Astrocyte (in vitro differentiated cells and primary cell): ENCODE results near the gene HLA-DQB2. TPM values are rescaled to one million over a fixed set of nuclear protein-coding genes. Genes with fewer than 3 reads are reported as not detected.

ENCODE experiments used
- DNase-seq: peaks from one replicate; pipeline ENCODE4 v3.0.0-alpha.2; 2010; ENCODE audit warnings: low read depth
- FAIRE-seq: peaks from 2 replicates; lab custom pipeline; 2011; peaks lifted over from hg19 to GRCh38; lab: Jason Lieb, UNC
- H2AFZ ChIP-seq: 2 replicates; pipeline ENCODE4 v1.6.0; 2012; ENCODE audit warnings: low read depth, low read length, inconsistent platforms
- H3K27ac ChIP-seq: 2 replicates; pipeline ENCODE4 v1.5.1; 2011; ENCODE audit warnings: low read depth, low read length, inconsistent platforms
- H3K27me3 ChIP-seq: 2 replicates; pipeline ENCODE4 v1.6.0; 2011; ENCODE audit warnings: low read length, inconsistent platforms; ENCODE audit not compliant: insufficient read depth
- H3K36me3 ChIP-seq: 2 replicates; pipeline ENCODE4 v1.5.1; 2011; ENCODE audit warnings: low read length, inconsistent platforms; ENCODE audit not compliant: insufficient read depth
- H3K4me1 ChIP-seq: 2 replicates; pipeline ENCODE4 v1.5.1; 2011; ENCODE audit warnings: low read length, inconsistent platforms; ENCODE audit not compliant: insufficient read depth
- H3K4me2 ChIP-seq: 2 replicates; pipeline ENCODE4 v1.6.0; 2012; ENCODE audit warnings: low read length, inconsistent platforms
- H3K4me3 ChIP-seq: 2 replicates; pipeline ENCODE4 v1.5.1; 2011; ENCODE audit warnings: low read depth, mild to moderate bottlenecking, low read length, inconsistent platforms; ENCODE audit not compliant: insufficient read depth
- H3K79me2 ChIP-seq: 2 replicates; pipeline ENCODE4 v1.6.0; 2012; ENCODE audit warnings: mild to moderate bottlenecking, low read length, inconsistent platforms; ENCODE audit not compliant: insufficient read depth
- H3K9ac ChIP-seq: 2 replicates; pipeline ENCODE4 v1.6.0; 2012; ENCODE audit warnings: mild to moderate bottlenecking, low read length, inconsistent platforms
- H3K9me3 ChIP-seq: 2 replicates; pipeline ENCODE4 v1.5.1; 2012; ENCODE audit warnings: low read depth, mild to moderate bottlenecking, low read length, inconsistent platforms; ENCODE audit not compliant: insufficient read depth
- H4K20me1 ChIP-seq: 2 replicates; pipeline ENCODE4 v1.6.0; 2012; ENCODE audit warnings: low read length, inconsistent platforms; ENCODE audit not compliant: insufficient read depth
- H3K27ac Mint-ChIP-seq: one replicate; pipeline ENCODE4 v1.8.0; 2021; ENCODE audit warnings: mild to moderate bottlenecking, mixed read lengths; ENCODE audit not compliant: unreplicated experiment
- H3K27me3 Mint-ChIP-seq: one replicate; pipeline ENCODE4 v1.8.0; 2021; ENCODE audit warnings: low read depth, mixed read lengths; ENCODE audit not compliant: unreplicated experiment
- H3K36me3 Mint-ChIP-seq: one replicate; pipeline ENCODE4 v1.8.0; 2021; ENCODE audit warnings: low read depth, mixed read lengths; ENCODE audit not compliant: unreplicated experiment
- H3K4me1 Mint-ChIP-seq: one replicate; pipeline ENCODE4 v1.8.0; 2021; ENCODE audit warnings: low read depth, mixed read lengths; ENCODE audit not compliant: unreplicated experiment
- H3K4me3 Mint-ChIP-seq: one replicate; pipeline ENCODE4 v1.8.0; 2021; ENCODE audit warnings: mild to moderate bottlenecking, moderate library complexity, mixed read lengths; ENCODE audit not compliant: unreplicated experiment
- H3K9me3 Mint-ChIP-seq: one replicate; pipeline ENCODE4 v1.8.0; 2021; ENCODE audit warnings: mild to moderate bottlenecking, mixed read lengths; ENCODE audit not compliant: unreplicated experiment
- EZH2 ChIP-seq: IDR thresholded peaks from 2 replicates; pipeline ENCODE4 v1.6.1; 2012; ENCODE audit warnings: mild to moderate bottlenecking, low read length, inconsistent platforms; ENCODE audit not compliant: insufficient read depth
- total RNA-seq: library from RNA; stranded (reverse); gene quantifications from 2 replicates; pipeline ENCODE4 v1.2.1, GENCODE V29; 2021
- TF ChIP-seq, protein P1 (sequence below): IDR thresholded peaks from 2 replicates; pipeline ENCODE4 v1.5.1; 2011; ENCODE audit warnings: low read depth, mild to moderate bottlenecking, inconsistent platforms, low read length, moderate library complexity; ENCODE audit not compliant: insufficient read depth

Gene HLA-DQB2
- total RNA-seq, 1 donor from 2014 or later, result not detected

GRCh38 chr6:32796848-32797776 lies 33.8 kb upstream of the HLA-DQB2 start:
- no peaks in the 10 kb centered on the region for H4K20me1 ChIP-seq
- H3K9ac ChIP-seq, result peak overlapping the region; percentile 24
- no peaks in the 10 kb centered on the region for H3K4me1 ChIP-seq
- peak; percentile 19 for DNase-seq
- peaks cover 2% of the 10 kb centered on the region for H3K36me3 Mint-ChIP-seq
- H3K36me3 ChIP-seq, result no peaks in the 10 kb centered on the region
- peak overlapping the region; percentile 27 for H3K4me3 ChIP-seq
- no peaks in the 10 kb centered on the region for H3K79me2 ChIP-seq
- peak; percentile 89 for FAIRE-seq
- peaks cover 41% of the 10 kb centered on the region for H3K27me3 ChIP-seq
- H3K9me3 Mint-ChIP-seq, result peaks cover 7% of the 10 kb centered on the region
- peak overlapping the region; percentile 74 for H3K4me3 Mint-ChIP-seq
- TF ChIP-seq, protein P1, sequence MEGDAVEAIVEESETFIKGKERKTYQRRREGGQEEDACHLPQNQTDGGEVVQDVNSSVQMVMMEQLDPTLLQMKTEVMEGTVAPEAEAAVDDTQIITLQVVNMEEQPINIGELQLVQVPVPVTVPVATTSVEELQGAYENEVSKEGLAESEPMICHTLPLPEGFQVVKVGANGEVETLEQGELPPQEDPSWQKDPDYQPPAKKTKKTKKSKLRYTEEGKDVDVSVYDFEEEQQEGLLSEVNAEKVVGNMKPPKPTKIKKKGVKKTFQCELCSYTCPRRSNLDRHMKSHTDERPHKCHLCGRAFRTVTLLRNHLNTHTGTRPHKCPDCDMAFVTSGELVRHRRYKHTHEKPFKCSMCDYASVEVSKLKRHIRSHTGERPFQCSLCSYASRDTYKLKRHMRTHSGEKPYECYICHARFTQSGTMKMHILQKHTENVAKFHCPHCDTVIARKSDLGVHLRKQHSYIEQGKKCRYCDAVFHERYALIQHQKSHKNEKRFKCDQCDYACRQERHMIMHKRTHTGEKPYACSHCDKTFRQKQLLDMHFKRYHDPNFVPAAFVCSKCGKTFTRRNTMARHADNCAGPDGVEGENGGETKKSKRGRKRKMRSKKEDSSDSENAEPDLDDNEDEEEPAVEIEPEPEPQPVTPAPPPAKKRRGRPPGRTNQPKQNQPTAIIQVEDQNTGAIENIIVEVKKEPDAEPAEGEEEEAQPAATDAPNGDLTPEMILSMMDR, result peak; percentile 92
- no peak for TF ChIP-seq EZH2
- H3K27ac ChIP-seq, result no peak overlapping the region
- no peaks in the 10 kb centered on the region for H3K9me3 ChIP-seq
- H3K4me1 Mint-ChIP-seq, result peaks cover 11% of the 10 kb centered on the region
- H2AFZ ChIP-seq, result peak overlapping the region; percentile 68
- peaks cover 27% of the 10 kb centered on the region for H3K27me3 Mint-ChIP-seq
- peak overlapping the region; percentile 81 for H3K27ac Mint-ChIP-seq
- peak overlapping the region; percentile 81 for H3K4me2 ChIP-seq

DNA sequence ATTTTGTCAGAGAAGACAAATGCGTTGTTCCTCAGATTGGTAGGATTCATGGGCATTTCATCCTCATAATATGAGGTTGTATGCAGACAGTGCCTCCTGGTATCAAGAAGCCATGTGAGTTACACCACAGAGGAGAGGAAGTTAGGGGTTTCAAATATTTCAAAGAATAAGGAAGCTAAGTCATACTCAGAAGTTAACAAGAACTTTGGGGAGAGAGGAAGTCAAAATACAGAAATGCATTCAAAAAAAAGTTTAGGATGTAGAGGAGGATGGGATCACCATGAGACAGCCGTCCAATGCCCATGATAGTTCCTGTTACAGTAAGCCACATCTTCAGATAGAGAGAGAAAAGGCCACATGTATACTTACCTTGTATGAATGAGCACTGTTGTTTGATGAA lies 31.2 kb upstream of the HLA-DQB2 start:
- H3K79me2 ChIP-seq, result no peaks in the 10 kb centered on the region
- Mint-ChIP-seq H3K4me3 (no peak overlapping the region), H3K27ac (no peak overlapping the region), H3K36me3 (peaks cover 2% of the 10 kb centered on the region), H3K4me1 (peaks cover 11% of the 10 kb centered on the region), H3K27me3 (peaks cover 31% of the 10 kb centered on the region), H3K9me3 (peaks cover 7% of the 10 kb centered on the region)
- no peak overlapping the region for H3K4me2 ChIP-seq
- DNase-seq (no peak), FAIRE-seq (no peak)
- no peaks in the 10 kb centered on the region for H3K9me3 ChIP-seq
- peaks cover 40% of the 10 kb centered on the region for H3K27me3 ChIP-seq
- H4K20me1 ChIP-seq, result no peaks in the 10 kb centered on the region
- no peak overlapping the region for H2AFZ ChIP-seq
- no peaks in the 10 kb centered on the region for H3K36me3 ChIP-seq
- no peak overlapping the region for H3K4me3 ChIP-seq
- no peak overlapping the region for H3K9ac ChIP-seq
- H3K27ac ChIP-seq, result no peak overlapping the region
- no peak for TF ChIP-seq EZH2
- TF ChIP-seq, protein P1, result no peak
- no peaks in the 10 kb centered on the region for H3K4me1 ChIP-seq
